ENCODE data around the gene SEC14L6. TPM values are rescaled to one million over a fixed set of nuclear protein-coding genes. Genes with fewer than 3 reads are reported as not detected.
"Not testable (repeated sequence)": the region's sequence is repeated elsewhere in the genome, so short reads cannot be mapped to it uniquely, and the experiment has no call there.

The SEC14L6 gene
- total RNA-seq, 1 donor from 2014 or later = not detected

- ATAC-seq (ENCODE audit: poor library complexity) = no peak
- intact Hi-C loops (cut with DNase I) = no loop called here
- peak; percentile 1 for DNase-seq
These were observed 3.7 kb downstream of the SEC14L6 start for GRCh38 chr22:30542811-30543188.

DNA sequence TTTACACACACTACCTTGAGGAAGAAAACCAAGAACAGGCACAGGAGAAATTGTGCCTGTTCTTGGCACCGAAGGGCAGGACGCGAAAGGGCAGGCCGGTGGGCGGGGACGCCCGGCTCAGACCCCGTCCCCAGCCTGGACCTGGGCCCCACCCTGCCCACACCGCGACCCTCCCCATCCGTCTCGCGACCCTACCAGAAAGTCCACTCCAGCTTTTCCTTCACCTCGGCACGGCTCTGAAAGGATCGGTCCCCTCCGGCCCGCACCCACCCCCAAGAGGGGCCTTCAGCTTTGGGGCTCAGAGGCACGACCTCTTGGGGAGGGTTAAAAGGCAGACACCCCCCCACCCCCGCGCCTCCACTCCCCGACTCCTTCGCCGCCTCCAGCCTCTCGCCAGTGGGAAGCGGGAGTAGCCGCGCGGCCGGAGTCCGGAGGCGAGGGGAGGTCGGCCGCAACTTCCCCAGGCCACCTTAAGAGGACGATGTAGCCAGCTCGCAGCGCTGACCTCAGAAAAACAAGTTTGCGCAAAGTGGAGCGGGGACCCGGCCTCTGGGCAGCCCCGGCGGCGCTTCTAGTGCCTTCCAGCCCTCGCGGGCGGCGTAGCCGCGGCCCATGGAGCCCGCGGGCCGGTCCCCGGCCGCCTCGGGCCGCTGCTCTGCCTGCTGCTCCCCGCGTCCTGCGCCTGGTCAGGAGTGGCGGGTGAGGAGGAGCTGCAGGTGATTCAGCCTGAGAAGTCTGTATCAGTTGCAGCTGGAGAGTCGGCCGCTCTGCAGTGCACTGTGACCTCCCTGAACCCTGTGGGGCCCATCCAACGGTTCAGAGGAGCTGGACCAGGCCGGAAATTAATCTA is 4.4 kb downstream of the SEC14L6 start:
- DNase-seq (peak; percentile 5), ATAC-seq (ENCODE audit: poor library complexity) (no peak)
- intact Hi-C loops (cut with DNase I) = no loop called here

DNA sequence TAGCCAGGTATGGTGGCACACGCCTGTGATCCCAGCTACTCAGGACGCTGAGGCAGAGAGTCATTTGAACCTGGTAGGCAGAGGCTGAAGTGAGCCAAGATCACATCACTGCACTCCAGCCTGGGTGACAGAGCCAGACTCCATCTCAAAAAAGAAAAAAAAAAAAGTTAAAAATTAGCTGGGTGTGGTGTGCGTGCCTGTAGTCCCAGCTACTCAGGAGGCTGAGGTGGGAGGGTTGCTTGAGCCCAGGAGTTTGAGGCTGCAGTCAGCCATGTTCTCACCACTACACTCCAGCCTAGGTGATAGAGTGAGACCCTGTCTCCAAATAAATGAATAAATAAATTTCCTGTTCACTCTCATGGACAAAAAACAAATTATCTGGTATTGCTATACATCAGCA is 5.0 kb downstream of the SEC14L6 start:
- intact Hi-C loops (cut with DNase I); ATAC-seq (ENCODE audit: poor library complexity): not testable (repeated sequence)

GRCh38 chr22:30539368-30539767 is 7.2 kb downstream of the SEC14L6 start:
- ATAC-seq (ENCODE audit: poor library complexity) (no peak), DNase-seq (no peak)
- intact Hi-C loops (cut with DNase I) = no loop called here

More for the DNA sequence above, 5.0 kb downstream of the SEC14L6 start:
- DNase-seq = not testable (repeated sequence)

- intact Hi-C loops (cut with DNase I) = no loop called here
- ATAC-seq (ENCODE audit: poor library complexity) (no peak), DNase-seq (no peak)
These were observed 8.3 kb downstream of the SEC14L6 start for GRCh38 chr22:30538280-30538679.

GRCh38 chr22:30537083-30537731 is 9.3 kb downstream of the SEC14L6 start:
- ATAC-seq (ENCODE audit: poor library complexity) (no peak), DNase-seq (no peak)
- intact Hi-C loops (cut with DNase I) = no loop called here

DNA sequence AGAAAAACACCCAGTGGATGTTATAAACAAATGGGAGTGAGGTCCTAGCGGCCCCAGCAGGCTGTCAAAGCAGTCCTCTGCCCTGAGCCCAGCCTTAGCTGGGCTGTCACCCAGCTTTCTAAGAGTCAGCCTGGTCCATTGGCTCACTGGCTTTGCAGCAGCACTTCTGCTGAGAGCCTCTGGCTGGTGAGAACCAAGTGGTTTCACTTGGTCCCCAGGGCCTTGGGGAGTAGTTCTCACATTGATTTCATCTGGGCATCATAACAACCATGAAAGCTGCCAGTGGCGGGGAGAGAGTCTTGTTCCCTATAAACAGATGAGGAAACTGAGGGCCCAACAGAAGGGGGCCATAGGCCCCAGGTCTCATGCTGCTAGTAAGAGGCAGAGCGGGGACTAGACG is 11.4 kb downstream of the SEC14L6 start:
- intact Hi-C loops (cut with DNase I) = no loop called here
- no peak for ATAC-seq (ENCODE audit: poor library complexity)
- DNase-seq = no peak

GRCh38 chr22:30531651-30532608 is 14.6 kb downstream of the SEC14L6 start:
- intact Hi-C loops (cut with DNase I) = no loop called here
- ATAC-seq (ENCODE audit: poor library complexity) = no peak
- DNase-seq = no peak

- DNase-seq = no peak
- intact Hi-C loops (cut with DNase I) = no loop called here
- no peak for ATAC-seq (ENCODE audit: poor library complexity)
These were observed 19.9 kb downstream of the SEC14L6 start for GRCh38 chr22:30526656-30527055.

DNA sequence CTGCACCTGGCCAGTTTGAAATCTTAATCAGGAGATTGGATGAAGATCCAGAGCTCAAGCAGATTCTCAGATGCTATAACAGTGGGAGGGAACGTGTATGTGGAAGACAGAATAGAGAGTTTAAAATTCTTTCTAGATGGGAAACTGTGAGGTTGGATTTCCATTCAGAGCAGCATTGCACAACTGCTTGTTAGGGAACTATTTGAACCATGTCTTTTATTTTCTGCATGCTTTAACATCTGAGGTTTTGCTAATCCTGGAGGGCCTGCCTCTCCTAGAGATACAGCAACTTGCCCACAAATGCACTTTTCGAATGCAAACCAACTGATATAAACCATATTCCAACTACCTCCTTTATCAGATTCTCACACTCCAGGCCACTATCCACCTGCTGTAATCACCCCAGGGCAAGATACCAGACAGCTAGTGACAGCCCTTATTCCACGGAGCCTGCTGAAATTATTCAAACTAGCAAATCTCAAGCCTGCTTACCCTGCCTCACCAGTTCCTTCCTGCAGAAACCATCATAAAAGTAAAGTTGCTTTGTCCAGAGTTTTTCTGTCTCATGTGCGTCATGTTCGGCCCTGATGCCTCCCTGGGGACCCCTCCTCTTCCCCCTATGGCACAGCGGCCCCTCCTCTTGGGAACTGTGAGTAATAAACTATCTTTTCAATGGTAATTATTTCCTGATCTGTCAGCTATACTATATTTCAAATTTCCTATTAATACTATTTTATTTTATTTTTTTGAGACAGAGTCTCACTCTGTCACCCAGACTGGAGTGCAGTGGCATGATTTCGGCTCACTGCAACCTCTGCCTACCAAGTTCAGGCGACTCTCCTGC is 22.7 kb downstream of the SEC14L6 start:
- intact Hi-C loops (cut with DNase I) = no loop called here
- ATAC-seq (ENCODE audit: poor library complexity) (no peak), DNase-seq (no peak)

DNA sequence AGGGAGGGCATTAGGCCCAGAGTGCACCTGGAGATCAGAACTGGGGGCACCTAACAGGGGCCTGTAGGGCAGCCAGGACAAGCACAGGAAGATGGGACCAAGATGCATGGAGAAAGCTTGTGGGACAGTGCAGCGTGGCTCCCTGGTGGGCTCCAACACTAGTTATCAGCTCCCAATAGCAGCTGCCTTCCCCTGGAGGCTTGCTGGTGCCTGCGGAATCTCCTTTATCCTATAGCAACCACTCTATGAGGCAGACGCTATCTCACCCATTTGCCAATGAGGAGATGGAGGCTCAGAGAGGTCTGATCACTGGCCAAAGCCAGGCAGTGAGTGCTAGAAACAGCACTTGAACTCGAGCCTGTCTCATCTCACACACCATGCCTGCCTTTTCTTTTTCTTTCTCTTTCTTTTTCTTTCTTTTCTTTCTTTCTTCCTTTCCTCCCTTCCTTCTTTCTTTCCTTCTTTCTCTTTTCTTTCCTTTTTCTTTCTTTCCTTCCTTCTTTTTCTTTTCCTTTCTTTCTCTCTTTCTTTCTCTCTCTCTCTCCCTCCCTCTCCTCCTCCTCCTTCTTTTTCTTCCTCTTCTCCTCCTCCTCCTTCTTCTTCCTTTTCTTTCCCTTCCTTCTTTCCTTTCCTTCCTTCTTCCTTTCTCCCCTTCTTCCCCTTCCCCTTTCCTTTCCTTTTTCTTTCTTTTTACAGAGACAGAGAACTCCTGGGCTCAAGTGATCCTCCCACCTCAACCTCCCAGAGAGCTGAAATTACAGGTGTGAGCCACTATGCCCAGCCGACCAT is 25.0 kb downstream of the SEC14L6 start:
- DNase-seq (no peak), ATAC-seq (ENCODE audit: poor library complexity) (no peak)
- intact Hi-C loops (cut with DNase I) = no loop called here

DNA sequence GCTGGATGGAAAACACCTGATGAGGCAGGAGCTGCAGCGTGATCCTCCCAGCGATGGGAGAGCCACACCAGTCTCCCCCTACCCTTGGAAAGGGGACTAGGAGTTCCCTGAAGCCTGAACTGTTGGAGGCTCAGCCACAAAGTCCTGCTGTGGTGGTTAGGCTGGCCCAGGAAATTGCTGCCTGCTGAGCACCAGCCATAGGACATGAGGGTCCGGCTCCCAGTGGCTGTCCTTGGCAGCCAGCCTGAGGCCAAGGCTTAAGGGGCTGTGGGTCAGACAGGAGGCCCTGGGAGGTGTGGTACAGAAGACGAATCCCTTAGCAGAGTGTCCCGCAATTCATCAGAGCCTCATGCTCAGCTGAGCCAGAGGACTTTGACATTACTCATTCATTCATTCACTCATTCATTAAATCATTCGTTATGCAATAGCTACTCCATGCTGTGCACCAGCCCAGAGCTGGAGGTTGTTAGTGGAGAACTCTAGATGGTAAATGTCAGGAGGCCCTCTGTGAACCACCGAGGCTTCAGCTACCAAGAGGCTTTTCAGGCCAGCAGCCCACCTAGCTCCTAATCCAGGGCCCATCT is 26.6 kb downstream of the SEC14L6 start:
- DNase-seq (no peak), ATAC-seq (ENCODE audit: poor library complexity) (no peak)
- intact Hi-C loops (cut with DNase I) = no loop called here

DNA sequence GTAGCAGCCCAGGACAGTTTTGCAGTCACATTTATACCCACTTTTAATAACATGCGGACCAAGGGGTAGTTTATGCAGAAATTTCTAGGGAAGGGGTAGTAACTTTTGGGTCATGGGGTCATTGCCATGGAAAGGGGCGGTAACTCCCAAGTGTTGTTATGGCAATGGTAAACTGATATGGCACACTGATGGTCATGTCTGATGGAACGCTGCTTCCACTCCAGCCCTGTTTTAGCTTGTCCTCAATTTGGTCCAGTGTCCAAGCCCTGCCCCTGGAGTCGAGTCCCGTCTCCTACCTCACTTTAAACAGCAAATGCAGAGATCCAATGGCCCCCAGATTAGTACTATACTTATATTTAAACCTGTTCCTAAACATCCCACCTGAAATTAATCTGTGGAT is 29.8 kb downstream of the SEC14L6 start:
- ATAC-seq (ENCODE audit: poor library complexity) = no peak
- no peak for DNase-seq
- intact Hi-C loops (cut with DNase I) = no loop called here

- intact Hi-C loops (cut with DNase I) = no loop called here
- no peak for DNase-seq
- ATAC-seq (ENCODE audit: poor library complexity) = no peak
These were observed 30.3 kb downstream of the SEC14L6 start for GRCh38 chr22:30516273-30516672.

GRCh38 chr22:30514252-30514651 is 32.3 kb downstream of the SEC14L6 start:
- DNase-seq = no peak
- no peak for ATAC-seq (ENCODE audit: poor library complexity)
- intact Hi-C loops (cut with DNase I) = no loop called here

GRCh38 chr22:30513462-30513861 is 33.1 kb downstream of the SEC14L6 start:
- ATAC-seq (ENCODE audit: poor library complexity) (no peak), DNase-seq (no peak)
- intact Hi-C loops (cut with DNase I) = no loop called here

- no peak for ATAC-seq (ENCODE audit: poor library complexity)
- no peak for DNase-seq
- intact Hi-C loops (cut with DNase I) = no loop called here
These were observed 34.6 kb downstream of the SEC14L6 start for GRCh38 chr22:30511911-30512310.
